BLaER1 (cell line): Measurements from ENCODE around the gene PCBD2.
"Not testable (repeated sequence)": the region's sequence is repeated elsewhere in the genome, so short reads cannot be mapped to it uniquely, and the experiment has no call there.

ENCODE experiments used
- H3K27ac ChIP-seq: shearing (Covaris generic); formaldehyde crosslinking; 2 replicates; pipeline ENCODE4 v1.8.1; 2022
- H3K27me3 ChIP-seq: shearing (Covaris generic); formaldehyde crosslinking; 2 replicates; pipeline ENCODE4 v1.8.1; 2022
- H3K36me3 ChIP-seq: shearing (Covaris generic); formaldehyde crosslinking; 2 replicates; pipeline ENCODE4 v1.8.1; 2022
- H3K4me1 ChIP-seq: shearing (Covaris generic); formaldehyde crosslinking; 2 replicates; pipeline ENCODE4 v1.8.1; 2022
- H3K4me2 ChIP-seq: shearing (Covaris generic); formaldehyde crosslinking; 2 replicates; pipeline ENCODE4 v1.8.1; 2022
- H3K4me3 ChIP-seq: shearing (Covaris generic); formaldehyde crosslinking; 2 replicates; pipeline ENCODE4 v1.8.1; 2022
- H3K9ac ChIP-seq: shearing (Covaris generic); formaldehyde crosslinking; 2 replicates; pipeline ENCODE4 v1.8.1; 2022
- H3K9me3 ChIP-seq: shearing (Covaris generic); formaldehyde crosslinking; 2 replicates; pipeline ENCODE4 v1.8.1; 2022
- H4K20me1 ChIP-seq: shearing (Covaris generic); formaldehyde crosslinking; 2 replicates; pipeline ENCODE4 v1.8.1; 2022
- Cebpa-rat ChIP-seq: shearing (Covaris generic); IDR thresholded peaks from 2 replicates; pipeline ENCODE4 v1.8.1; 2022

PCBD2 gene

DNA sequence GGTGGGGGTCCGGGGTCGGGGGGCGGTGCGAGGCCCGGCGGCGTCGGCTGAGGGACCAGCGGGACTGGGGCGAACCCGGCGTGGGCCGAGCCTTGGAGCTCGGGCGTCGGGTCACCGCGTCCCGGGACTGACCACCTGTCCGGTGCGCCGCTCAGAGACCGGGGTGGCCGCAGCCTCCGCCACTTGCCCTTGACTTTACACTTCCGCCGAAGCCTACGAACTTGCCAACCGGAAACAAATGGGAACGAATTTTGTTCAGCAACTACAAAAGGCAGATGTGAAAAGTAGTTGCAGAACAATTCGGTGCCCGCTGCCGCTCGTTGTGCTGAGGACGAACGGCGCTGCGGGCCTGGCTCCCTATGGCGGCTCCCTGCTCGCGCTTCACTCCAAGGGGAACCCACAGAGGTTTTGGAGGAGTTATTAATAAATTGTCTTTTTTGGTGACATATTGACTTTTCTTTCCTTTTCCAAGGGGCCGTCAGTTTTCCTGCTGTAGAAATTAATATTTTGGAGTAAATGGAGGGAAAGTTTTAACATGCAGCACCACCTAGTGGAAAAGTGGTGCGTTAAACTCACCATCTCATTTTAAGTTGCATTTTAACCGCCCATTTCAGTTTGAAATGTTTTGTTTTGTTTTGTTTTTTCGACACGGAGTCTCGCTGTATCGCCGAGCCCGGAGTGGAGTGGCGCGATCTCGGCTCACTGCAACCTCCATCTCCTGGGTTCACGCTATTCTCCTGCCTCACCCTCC lies 490 bp downstream of the PCBD2 start:
- TF ChIP-seq Cebpa-rat = no peak
- Histone ChIP-seq H3K27ac (peak overlapping the region; percentile 99), H4K20me1 (no peaks in the 10 kb centered on the region), H3K9ac (peak overlapping the region; percentile 96), H3K36me3 (peaks cover 29% of the 10 kb centered on the region), H3K4me2 (peak overlapping the region; percentile 78), H3K4me3 (peak overlapping the region; percentile 89), H3K4me1 (peaks cover 52% of the 10 kb centered on the region), H3K9me3 (no peaks in the 10 kb centered on the region), H3K27me3 (no peaks in the 10 kb centered on the region)

DNA sequence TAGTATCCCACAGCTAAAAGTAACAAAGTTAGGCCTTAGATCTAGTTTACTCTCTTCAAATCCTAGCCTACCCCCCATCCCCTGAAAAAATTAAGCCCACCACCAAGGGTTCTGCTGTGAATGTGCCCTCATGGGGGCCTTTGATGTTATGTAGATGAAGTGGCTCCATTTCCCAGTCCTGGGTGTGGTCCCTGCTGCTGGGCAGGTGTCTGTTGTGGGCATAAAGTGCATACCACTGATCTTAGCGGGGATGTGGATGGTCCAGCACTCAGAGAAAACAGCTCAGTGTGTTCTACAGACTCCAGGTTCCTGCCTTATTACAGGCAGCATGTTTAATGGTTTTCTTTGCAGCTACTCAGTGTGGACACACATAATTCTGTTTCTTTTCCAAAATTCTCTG lies 1.9 kb downstream of the PCBD2 start:
- H3K9ac ChIP-seq = no peak overlapping the region
- H3K9me3 ChIP-seq = no peaks in the 10 kb centered on the region
- no peak overlapping the region for H3K27ac ChIP-seq
- H3K4me2 ChIP-seq = peak overlapping the region; percentile 78
- no peaks in the 10 kb centered on the region for H4K20me1 ChIP-seq
- H3K36me3 ChIP-seq = peaks cover 35% of the 10 kb centered on the region
- no peaks in the 10 kb centered on the region for H3K27me3 ChIP-seq
- no peak overlapping the region for H3K4me3 ChIP-seq
- TF ChIP-seq Cebpa-rat = no peak
- H3K4me1 ChIP-seq = peaks cover 42% of the 10 kb centered on the region

DNA sequence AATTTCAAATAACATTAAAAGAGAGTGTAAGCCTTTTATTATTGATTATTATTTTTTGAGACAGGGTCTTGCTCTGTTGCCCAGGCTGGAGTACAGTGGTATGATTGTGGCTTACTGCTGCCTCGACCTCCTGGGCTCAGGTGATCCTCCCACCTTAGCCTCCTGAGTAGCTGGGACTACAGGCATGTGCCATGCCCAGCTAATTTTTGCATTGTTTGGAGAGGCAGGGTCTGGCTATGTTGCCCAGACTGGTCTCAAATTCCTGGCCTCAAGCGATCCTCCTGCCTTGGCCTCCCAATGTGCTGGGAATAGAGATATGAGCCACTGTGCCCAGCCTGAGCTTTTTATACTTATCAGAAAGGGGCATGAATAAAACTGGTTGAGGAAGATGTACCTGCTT lies 5.8 kb downstream of the PCBD2 start:
- H4K20me1 ChIP-seq, H3K27me3 ChIP-seq, H3K9ac ChIP-seq, H3K4me3 ChIP-seq, H3K27ac ChIP-seq, H3K9me3 ChIP-seq, H3K4me2 ChIP-seq: not testable (repeated sequence)
- H3K36me3 ChIP-seq = peaks cover 74% of the 10 kb centered on the region
- H3K4me1 ChIP-seq = peaks cover 17% of the 10 kb centered on the region

DNA sequence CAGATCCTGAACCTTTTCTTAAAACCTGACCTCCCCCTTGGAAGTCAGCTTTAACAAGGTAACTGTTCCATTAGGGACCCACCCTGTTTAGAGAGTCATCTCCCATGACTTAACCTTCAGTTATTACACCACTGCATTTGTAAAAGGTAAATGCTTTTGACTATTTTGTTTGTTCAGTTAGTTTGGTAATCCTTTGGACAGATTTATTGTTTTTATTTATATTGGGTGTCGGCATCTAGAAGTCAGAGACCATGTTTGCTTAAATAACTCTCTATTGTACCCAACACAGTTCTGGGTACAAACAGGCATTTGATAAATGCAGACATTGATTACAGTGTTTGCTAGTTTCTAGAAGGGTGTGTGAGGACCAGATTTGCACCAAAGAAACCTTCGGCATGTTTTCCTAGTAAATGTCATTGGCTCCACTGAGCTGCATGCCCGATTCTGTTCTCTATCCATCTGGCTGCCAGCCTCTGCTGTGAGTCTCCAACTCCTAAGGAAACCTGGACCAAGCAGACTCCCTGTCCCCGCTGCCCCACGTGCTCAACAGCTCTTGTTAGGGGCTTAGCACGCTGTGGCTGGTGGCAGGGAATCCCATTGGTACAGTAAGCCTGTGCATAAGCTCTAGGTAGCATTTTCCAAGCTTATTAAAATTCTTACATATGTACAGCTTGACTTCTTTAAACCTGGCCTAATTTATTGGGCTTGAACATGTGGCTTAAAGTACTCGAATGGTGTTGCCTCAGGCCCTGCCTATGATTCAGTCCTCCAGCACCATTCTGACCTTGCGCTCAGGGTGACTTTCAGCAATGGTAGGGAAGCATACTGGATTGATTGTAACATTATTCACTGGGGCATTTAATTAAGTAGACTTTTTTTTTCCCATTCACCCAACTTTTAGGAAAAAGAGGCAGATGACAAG lies 6.6 kb downstream of the PCBD2 start:
- TF ChIP-seq Cebpa-rat = no peak
- Histone ChIP-seq H3K27ac (no peak overlapping the region), H3K4me3 (no peak overlapping the region), H3K36me3 (peaks cover 79% of the 10 kb centered on the region), H3K4me2 (no peak overlapping the region), H3K4me1 (peaks cover 10% of the 10 kb centered on the region), H4K20me1 (0 out of 2 replicates have a peak, but pooled peaks cover 10% of the 10 kb centered on the region), H3K9ac (no peak overlapping the region), H3K9me3 (no peaks in the 10 kb centered on the region), H3K27me3 (no peaks in the 10 kb centered on the region)

DNA sequence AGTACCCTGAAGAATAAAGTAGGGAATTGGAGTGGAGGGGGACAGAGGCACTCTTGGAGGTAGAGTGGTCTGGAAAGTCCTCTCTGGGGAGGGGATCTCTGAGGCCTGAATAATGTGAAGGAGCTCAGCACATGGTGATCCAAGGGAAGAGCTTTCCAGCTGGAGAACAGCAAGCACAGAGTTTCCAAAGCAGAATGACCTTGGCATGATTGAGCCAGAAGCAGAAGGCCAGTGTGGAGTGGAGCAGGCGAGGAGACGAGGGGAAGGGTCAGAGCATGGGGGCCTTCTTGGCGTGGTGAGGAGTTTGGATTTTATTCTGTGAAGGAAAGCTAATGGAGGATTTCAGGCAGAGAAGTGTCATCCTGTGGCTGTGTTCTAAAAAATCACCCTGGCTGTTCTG lies 8.3 kb downstream of the PCBD2 start:
- Histone ChIP-seq H3K27ac (no peak overlapping the region), H4K20me1 (0 out of 2 replicates have a peak, but pooled peaks cover 18% of the 10 kb centered on the region), H3K9me3 (no peaks in the 10 kb centered on the region), H3K4me3 (no peak overlapping the region), H3K27me3 (no peaks in the 10 kb centered on the region), H3K4me1 (no peaks in the 10 kb centered on the region), H3K9ac (no peak overlapping the region), H3K36me3 (peaks cover 96% of the 10 kb centered on the region), H3K4me2 (no peak overlapping the region)
- no peak for TF ChIP-seq Cebpa-rat

DNA sequence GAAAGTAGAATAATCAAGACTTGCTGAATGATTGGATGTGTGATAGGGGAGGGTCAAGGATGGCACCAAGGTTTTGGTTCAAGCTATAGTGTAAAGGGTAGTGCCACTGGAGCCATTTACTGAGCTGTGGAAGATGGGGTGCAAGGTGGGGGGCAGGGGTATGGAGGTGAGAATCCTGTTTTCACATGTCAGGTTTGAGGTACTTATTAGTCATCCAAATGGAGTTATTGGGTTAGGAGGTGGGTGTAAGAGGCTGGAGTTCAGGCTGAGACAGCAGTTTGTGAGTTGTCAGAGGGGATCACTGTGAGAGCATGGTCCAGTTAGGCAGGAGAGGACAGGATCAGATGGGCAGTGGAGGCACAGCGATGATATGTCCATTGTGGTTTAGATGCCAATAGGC lies 8.9 kb downstream of the PCBD2 start:
- H3K4me1 ChIP-seq = no peaks in the 10 kb centered on the region
- H3K36me3 ChIP-seq = peaks cover 97% of the 10 kb centered on the region
- H3K4me2 ChIP-seq = no peak overlapping the region
- no peak overlapping the region for H3K4me3 ChIP-seq
- no peak overlapping the region for H3K9ac ChIP-seq
- H3K27ac ChIP-seq = no peak overlapping the region
- H3K27me3 ChIP-seq = no peaks in the 10 kb centered on the region
- TF ChIP-seq Cebpa-rat = no peak
- 0 out of 2 replicates have a peak, but pooled peaks cover 18% of the 10 kb centered on the region for H4K20me1 ChIP-seq
- H3K9me3 ChIP-seq = no peaks in the 10 kb centered on the region

DNA sequence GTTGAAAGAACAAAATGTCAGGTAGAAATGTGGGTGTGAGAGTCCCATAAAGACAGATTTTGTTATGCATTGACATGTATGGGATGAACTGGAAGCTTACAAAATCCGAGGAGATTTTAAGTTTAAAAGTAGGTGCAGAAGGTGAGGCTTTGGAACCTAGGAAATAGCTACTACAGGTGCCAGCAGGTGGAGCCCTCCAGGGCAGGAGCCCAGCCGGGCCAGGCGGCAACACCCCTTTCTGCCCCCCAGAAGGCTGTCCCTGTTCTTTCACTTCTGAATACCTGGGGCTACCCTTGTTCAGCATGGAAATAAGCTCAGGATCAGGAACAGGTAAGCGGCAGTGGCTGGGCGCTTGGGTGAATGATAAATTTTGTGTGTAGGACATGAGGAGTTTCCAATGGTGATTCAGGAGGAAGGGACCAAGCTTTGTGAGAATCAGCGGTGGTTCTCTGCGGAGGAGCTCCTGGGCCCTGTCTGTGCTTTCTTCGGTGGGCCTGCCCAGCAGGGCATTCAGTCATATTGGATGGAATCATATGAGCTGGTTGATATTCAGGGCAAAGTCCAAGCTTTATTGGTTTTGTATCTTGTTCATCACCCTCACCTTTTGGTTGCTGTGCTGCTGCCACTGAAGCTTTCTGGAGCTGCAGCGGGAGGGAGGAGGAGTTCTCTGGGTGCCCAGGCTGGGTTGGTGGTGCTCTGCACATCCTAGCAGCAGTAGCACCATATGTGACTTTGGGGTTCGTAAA lies 12.3 kb downstream of the PCBD2 start:
- Histone ChIP-seq H3K4me3 (no peak overlapping the region), H3K9me3 (no peaks in the 10 kb centered on the region), H3K9ac (no peak overlapping the region), H3K27me3 (no peaks in the 10 kb centered on the region), H3K4me2 (no peak overlapping the region), H3K27ac (no peak overlapping the region), H4K20me1 (0 out of 2 replicates have a peak, but pooled peaks cover 24% of the 10 kb centered on the region), H3K4me1 (no peaks in the 10 kb centered on the region), H3K36me3 (peaks cover 62% of the 10 kb centered on the region)
- no peak for TF ChIP-seq Cebpa-rat

DNA sequence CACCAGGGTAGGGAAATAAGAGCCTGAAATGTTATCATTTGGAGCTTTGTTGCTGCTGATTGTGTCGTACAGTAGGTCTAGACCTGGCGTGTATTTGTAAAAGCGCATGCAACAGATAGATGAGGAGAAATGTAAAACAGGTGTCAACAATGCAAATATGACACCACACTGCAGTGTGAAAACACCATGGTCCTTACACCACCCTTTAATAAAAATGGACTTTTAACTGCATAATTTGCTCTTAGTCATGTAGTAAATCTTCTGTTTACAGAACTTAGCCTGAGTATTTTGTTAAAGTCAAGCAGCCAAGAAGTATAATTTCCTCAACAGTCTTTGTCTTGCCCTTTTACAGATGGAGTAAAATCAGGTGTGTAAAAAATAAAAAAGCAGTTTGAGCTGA lies 13.9 kb downstream of the PCBD2 start:
- Histone ChIP-seq H3K9me3 (no peaks in the 10 kb centered on the region), H3K4me1 (no peaks in the 10 kb centered on the region), H3K4me2 (no peak overlapping the region), H3K4me3 (no peak overlapping the region), H3K27ac (no peak overlapping the region), H3K27me3 (no peaks in the 10 kb centered on the region), H3K36me3 (peaks cover 46% of the 10 kb centered on the region), H4K20me1 (0 out of 2 replicates have a peak, but pooled peaks cover 16% of the 10 kb centered on the region), H3K9ac (no peak overlapping the region)
- TF ChIP-seq Cebpa-rat = no peak

DNA sequence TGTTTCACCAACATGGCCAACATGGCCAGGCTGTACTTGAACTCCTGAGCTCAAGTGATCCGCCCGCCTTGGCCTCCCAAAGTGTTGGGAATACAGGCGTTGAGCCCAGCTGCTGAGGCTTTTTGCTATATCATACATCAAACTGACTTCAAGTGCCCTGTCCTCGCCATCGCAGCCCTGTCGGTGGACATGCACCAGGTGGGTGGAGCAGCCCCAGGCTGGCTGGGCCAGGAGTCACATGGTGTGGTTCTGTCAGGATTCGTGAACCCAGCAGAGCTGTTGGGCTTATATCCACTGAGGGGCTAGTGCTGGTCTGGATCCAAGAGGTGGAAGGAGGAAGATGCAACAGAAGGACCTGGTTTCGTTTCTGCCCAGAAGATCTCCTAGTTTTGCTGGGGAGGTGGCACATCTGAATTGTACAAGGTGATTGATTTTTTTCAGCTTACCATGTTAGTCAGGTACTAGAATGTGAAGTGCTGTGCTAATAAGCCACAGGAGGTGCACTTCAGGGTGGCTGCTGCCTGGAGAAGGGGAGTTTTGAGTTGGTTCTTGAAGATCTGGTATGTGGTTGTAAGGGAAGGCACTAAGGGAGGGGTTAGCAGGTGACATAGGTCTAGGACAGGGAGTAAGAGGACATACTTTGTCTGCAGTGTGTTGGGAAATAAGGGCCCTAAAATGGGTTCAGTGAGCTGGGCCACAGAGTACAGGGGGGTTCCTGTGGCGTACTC lies 16.1 kb downstream of the PCBD2 start:
- TF ChIP-seq Cebpa-rat = no peak
- Histone ChIP-seq H3K4me1 (no peaks in the 10 kb centered on the region), H3K9ac (no peak overlapping the region), H4K20me1 (0 out of 2 replicates have a peak, but pooled peaks cover 14% of the 10 kb centered on the region), H3K27ac (no peak overlapping the region), H3K36me3 (peaks cover 24% of the 10 kb centered on the region), H3K27me3 (no peaks in the 10 kb centered on the region), H3K4me3 (no peak overlapping the region), H3K9me3 (no peaks in the 10 kb centered on the region), H3K4me2 (no peak overlapping the region)
